ENCODE results near the gene KRT33B. TPM values are rescaled to one million over a fixed set of nuclear protein-coding genes. Genes with fewer than 3 reads are reported as not detected.

The KRT33B gene
- total and polyA plus RNA-seq, 2 donors (not counting 1 experiment from before 2014, with no cell fraction given): not detected

DNA sequence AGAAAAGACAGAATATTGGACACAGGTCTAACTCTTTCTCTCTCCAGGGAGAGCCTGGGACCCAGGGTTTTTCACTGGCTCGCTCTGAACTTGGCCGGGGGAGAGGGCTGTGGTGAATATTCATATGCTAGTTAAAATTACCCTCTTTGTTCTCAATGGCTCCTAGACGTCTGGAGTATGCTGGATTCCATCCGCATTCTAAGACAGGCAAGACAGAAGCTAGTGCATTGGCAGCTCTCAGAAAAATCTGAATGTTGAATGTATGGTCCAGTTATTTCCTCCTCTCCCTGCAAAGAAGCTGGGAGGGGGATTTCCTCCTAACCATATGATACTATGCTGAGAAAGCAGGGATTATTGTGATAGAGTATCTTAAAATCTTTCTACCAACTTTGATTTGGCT is 18.1 kb upstream of the KRT33B start:
- Histone ChIP-seq H3K27me3 (ENCODE audit: control insufficient read depth, insufficient read depth, low read length) (peaks cover 2% of the 10 kb centered on the region), H4K20me1 (ENCODE audit: control insufficient read depth, extremely low read depth, insufficient read depth, low read length) (no peaks in the 10 kb centered on the region), H3K36me3 (ENCODE audit: control insufficient read depth, insufficient read depth, low read length) (no peaks in the 10 kb centered on the region), H3K4me1 (ENCODE audit: control insufficient read depth, extremely low read depth, insufficient read depth, low read length) (no peaks in the 10 kb centered on the region), H3K9me3 (ENCODE audit: control insufficient read depth, insufficient read depth, low read depth, low read length) (no peaks in the 10 kb centered on the region), H3K79me2 (ENCODE audit: control insufficient read depth, insufficient read depth, low read length) (no peaks in the 10 kb centered on the region), H2AFZ (ENCODE audit: low read length) (no peak overlapping the region), H3K27ac (ENCODE audit: insufficient read depth, low read length) (no peak overlapping the region), H3K4me2 (ENCODE audit: extremely low read depth, insufficient read depth, low read length) (no peak overlapping the region), H3K9ac (ENCODE audit: insufficient read depth, low read length) (no peak overlapping the region), H3K4me3 (replicated peaks in 1 of 4; ENCODE audit: control extremely low read depth in 1 of 4, insufficient read depth in 1 of 4, low read depth in 3 of 4, low read length in 4 of 4) (no peak overlapping the region)
- no peak for DNase-seq (ENCODE audit: low read depth in 2 of 2)
- TF ChIP-seq, protein P1, sequence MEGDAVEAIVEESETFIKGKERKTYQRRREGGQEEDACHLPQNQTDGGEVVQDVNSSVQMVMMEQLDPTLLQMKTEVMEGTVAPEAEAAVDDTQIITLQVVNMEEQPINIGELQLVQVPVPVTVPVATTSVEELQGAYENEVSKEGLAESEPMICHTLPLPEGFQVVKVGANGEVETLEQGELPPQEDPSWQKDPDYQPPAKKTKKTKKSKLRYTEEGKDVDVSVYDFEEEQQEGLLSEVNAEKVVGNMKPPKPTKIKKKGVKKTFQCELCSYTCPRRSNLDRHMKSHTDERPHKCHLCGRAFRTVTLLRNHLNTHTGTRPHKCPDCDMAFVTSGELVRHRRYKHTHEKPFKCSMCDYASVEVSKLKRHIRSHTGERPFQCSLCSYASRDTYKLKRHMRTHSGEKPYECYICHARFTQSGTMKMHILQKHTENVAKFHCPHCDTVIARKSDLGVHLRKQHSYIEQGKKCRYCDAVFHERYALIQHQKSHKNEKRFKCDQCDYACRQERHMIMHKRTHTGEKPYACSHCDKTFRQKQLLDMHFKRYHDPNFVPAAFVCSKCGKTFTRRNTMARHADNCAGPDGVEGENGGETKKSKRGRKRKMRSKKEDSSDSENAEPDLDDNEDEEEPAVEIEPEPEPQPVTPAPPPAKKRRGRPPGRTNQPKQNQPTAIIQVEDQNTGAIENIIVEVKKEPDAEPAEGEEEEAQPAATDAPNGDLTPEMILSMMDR (conservative IDR thresholded peaks at IDR 0.05 in 1 of 2, IDR thresholded peaks at IDR 0.05 in 1 of 2; ENCODE audit: low read depth in 1 of 2, low read length in 2 of 2): no peak

DNA sequence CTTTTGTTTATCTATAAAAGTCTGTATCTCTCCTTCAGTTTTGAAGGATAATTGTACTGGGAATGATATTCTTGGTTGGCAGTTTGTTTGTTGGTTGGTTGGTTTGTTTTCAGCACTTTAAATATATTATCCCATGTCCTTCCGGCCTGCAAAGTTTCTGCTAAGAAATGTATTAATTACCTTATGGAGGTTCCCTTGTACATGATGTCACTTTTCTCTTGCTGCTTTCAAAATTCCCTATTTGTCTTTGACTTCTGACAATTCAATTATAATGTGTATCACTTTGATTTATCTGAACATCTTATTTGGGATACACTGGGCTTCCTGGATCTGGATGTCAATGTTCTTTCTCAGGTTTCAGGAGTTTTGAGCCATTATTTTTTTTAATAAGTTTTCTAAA is 16.6 kb upstream of the KRT33B start:
- TF ChIP-seq, protein P1 (conservative IDR thresholded peaks at IDR 0.05 in 1 of 2, IDR thresholded peaks at IDR 0.05 in 1 of 2; ENCODE audit: low read depth in 1 of 2, low read length in 2 of 2): no peak
- TF ChIP-seq EZH2 (IDR thresholded peaks at IDR 0.05; ENCODE audit: low read length, missing control alignments): no peak
- H3K4me3 ChIP-seq (replicated peaks in 1 of 4; ENCODE audit: control extremely low read depth in 1 of 4, insufficient read depth in 1 of 4, low read depth in 3 of 4, low read length in 4 of 4): no peak overlapping the region
- H3K9ac ChIP-seq (ENCODE audit: insufficient read depth, low read length): no peak overlapping the region

DNA sequence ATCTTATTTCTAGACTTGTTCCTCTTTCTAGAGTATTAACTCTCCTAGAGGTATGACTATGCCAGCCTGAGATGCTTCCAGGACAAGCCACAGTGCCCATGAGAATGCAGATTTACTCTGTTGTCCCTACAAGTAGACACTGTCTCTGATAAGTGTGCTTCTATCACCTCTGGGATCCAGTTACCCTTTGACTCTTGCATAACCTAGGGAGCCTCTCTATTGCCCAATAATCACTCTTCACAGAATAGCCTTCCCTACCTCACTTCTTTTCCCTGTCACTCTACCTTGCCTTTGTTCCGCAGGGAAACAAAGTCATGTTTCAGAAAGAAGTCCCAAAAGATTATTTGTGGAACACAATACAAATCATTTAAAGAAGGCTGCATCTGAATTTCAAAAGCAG is 14.1 kb upstream of the KRT33B start:
- H3K9me3 ChIP-seq (ENCODE audit: control insufficient read depth, insufficient read depth, low read depth, low read length): no peaks in the 10 kb centered on the region
- no peak for DNase-seq (ENCODE audit: low read depth in 2 of 2)
- TF ChIP-seq EZH2 (IDR thresholded peaks at IDR 0.05; ENCODE audit: low read length, missing control alignments): no peak
- TF ChIP-seq, protein P1 (conservative IDR thresholded peaks at IDR 0.05 in 1 of 2, IDR thresholded peaks at IDR 0.05 in 1 of 2; ENCODE audit: low read depth in 1 of 2, low read length in 2 of 2): no peak
- no peak overlapping the region for H2AFZ ChIP-seq (ENCODE audit: low read length)
- H3K4me1 ChIP-seq (ENCODE audit: control insufficient read depth, extremely low read depth, insufficient read depth, low read length): peaks cover 2% of the 10 kb centered on the region
- H3K27me3 ChIP-seq (ENCODE audit: control insufficient read depth, insufficient read depth, low read length): no peaks in the 10 kb centered on the region
- no peak overlapping the region for H3K4me3 ChIP-seq (replicated peaks in 1 of 4; ENCODE audit: control extremely low read depth in 1 of 4, insufficient read depth in 1 of 4, low read depth in 3 of 4, low read length in 4 of 4)
- no peak overlapping the region for H3K27ac ChIP-seq (ENCODE audit: insufficient read depth, low read length)
- H4K20me1 ChIP-seq (ENCODE audit: control insufficient read depth, extremely low read depth, insufficient read depth, low read length): no peaks in the 10 kb centered on the region
- no peak overlapping the region for H3K4me2 ChIP-seq (ENCODE audit: extremely low read depth, insufficient read depth, low read length)
- no peaks in the 10 kb centered on the region for H3K79me2 ChIP-seq (ENCODE audit: control insufficient read depth, insufficient read depth, low read length)
- no peak overlapping the region for H3K9ac ChIP-seq (ENCODE audit: insufficient read depth, low read length)
- H3K36me3 ChIP-seq (ENCODE audit: control insufficient read depth, insufficient read depth, low read length): no peaks in the 10 kb centered on the region

More for the DNA sequence above, 16.6 kb upstream of the KRT33B start:
- H3K9me3 ChIP-seq (ENCODE audit: control insufficient read depth, insufficient read depth, low read depth, low read length): no peaks in the 10 kb centered on the region
- H3K4me1 ChIP-seq (ENCODE audit: control insufficient read depth, extremely low read depth, insufficient read depth, low read length): no peaks in the 10 kb centered on the region
- H4K20me1 ChIP-seq (ENCODE audit: control insufficient read depth, extremely low read depth, insufficient read depth, low read length): no peaks in the 10 kb centered on the region
- H3K36me3 ChIP-seq (ENCODE audit: control insufficient read depth, insufficient read depth, low read length): no peaks in the 10 kb centered on the region
- DNase-seq (ENCODE audit: low read depth in 2 of 2): no peak
- H3K27me3 ChIP-seq (ENCODE audit: control insufficient read depth, insufficient read depth, low read length): peaks cover 1% of the 10 kb centered on the region
- H3K4me2 ChIP-seq (ENCODE audit: extremely low read depth, insufficient read depth, low read length): no peak overlapping the region
- no peak overlapping the region for H3K27ac ChIP-seq (ENCODE audit: insufficient read depth, low read length)
- no peaks in the 10 kb centered on the region for H3K79me2 ChIP-seq (ENCODE audit: control insufficient read depth, insufficient read depth, low read length)
- H2AFZ ChIP-seq (ENCODE audit: low read length): no peak overlapping the region
